HG02588 (cell line): ENCODE results near the gene CCL1.

Experiments
- ATAC-seq: cut with Tn5 transposase; IDR thresholded peaks from one replicate; pipeline ENCODE4 v1.9.1; 2021; ENCODE audit warnings: mild to moderate bottlenecking, moderate library complexity; ENCODE audit not compliant: unreplicated experiment

Gene CCL1

DNA sequence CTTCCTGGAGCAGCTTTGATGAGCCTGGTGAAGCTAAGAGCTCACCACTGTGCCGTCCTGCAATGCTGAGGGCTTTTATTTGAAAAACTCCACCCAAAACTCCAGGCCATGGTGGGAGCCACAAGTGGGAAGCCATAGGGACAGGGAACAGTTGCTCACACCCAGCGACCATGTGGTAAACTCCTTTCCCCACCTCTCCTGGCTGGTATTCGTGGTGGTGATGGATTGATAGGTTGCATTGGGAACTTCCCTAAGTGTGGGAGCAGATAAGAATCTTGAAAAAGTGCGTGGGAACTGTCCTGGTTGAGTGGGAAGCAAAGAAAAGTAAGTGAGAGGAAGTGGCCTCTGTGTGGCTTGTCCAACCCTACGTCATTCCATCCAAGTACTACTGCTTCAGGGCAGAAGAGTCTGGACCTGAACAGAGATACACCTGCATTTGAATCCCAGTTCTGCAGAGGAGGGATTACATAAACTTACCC is at the start of gene CCL1:
CCL1 (minus strand) TSS at position 51 of the 479 bp plus-strand sequence. CDS start 72 bp downstream, outside the sequence.
- no peak for ATAC-seq

GRCh38 chr17:34412534-34412933 is 49.5 kb upstream of the CCL1 start:
- ATAC-seq, result no peak

DNA sequence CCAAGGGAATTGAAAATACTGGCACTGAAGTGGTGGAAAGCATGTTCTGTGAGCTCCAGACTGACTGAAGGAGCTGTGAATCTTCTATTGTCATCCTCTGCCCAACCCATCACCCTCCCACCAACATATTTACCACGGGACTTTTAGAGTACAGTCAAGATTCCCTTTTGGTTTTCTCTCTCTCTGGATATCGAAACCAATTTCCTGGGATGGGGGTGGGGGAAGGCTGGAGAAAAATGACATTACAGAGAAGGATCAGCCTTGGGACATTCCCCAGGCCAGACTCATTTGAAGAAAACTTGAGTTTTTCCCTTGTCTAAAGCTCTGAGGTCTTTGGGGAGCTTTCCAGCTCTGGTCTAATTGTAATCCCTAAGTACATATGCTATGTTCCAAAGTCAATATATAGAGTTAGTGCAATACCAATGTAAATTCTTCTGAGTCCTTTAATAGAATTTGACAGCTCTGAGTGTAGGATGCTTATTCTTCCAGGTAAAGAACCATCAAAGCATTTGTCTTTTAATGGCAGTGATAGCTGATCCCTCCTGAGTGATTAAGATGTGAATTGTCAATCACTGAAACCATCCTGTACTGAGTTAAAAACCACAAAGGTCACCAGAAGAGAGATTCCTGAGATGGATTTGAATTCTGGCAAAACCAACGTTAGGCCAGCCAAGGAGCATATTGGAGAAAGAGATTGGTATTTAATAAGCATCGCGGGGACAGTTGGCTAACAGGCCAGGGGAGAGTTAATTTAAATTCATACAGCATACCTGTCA is 48.8 kb upstream of the CCL1 start:
- ATAC-seq, result no peak

GRCh38 chr17:34409352-34409751 is 46.3 kb upstream of the CCL1 start:
- no peak for ATAC-seq

- ATAC-seq, result no peak
Measured at GRCh38 chr17:34408439-34408838, 45.4 kb upstream of the CCL1 start.

- ATAC-seq, result no peak
Measured at GRCh38 chr17:34406226-34406625, 43.2 kb upstream of the CCL1 start.

DNA sequence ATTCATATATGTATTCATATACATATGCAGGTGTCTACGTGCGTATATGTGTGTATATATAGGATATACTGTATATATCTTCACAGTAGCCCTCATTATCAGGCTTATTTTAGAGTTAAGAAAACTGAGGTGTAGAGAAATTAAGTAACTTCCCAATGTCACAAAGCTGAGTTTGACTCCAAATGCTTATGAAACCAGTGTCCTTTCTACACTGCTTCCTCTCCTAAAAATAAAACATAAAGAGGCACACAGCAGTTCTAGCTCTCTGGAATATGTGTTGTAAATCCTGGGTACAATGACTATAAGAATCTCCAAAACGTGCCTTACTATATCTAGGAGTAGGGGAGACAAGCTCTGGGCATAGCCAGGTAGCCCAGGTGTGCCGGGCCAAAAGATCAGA is 40.0 kb upstream of the CCL1 start:
- ATAC-seq, result no peak

- ATAC-seq, result no peak
Measured at GRCh38 chr17:34401165-34401564, 38.1 kb upstream of the CCL1 start.

- no peak for ATAC-seq
Measured at GRCh38 chr17:34400301-34400931, 37.4 kb upstream of the CCL1 start.

DNA sequence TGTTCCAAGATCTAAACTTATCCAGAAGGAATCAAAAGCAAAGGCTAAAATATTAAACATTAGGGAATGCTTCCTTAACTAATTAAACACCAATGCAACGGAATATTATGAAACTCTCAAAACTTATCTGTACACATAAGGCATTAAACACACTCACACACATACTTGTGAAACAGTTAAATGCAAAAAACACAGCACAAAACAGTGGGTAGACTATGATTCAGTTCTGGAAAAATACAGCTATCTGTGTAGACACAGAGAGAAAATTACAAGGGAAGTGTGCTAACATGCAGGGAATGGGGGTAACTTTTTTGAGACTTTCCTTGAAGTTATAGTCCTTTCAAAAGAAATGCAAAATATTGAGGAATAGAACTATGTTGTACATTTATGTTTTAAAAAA is 36.7 kb upstream of the CCL1 start:
- no peak for ATAC-seq

DNA sequence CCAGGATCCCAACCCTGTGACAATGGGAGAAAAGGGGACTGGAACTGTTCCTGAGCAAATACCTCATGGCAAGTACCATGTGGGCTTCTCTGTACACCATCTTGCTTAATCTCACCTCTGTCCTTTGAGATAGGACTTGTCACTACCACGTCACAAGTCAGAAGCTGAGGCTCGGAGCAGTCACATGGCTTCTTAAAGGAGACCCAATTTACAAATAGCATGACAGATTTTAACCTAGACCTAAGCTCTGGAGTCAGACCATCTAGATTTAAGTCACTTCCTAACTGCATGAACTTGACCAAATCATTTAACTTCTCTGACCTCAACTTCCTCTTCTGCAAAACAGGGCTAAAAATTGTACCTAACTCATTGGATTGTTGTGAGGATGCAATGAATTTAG is 36.0 kb upstream of the CCL1 start:
- no peak for ATAC-seq

- ATAC-seq, result no peak
Measured at GRCh38 chr17:34397265-34397664, 34.2 kb upstream of the CCL1 start.

DNA sequence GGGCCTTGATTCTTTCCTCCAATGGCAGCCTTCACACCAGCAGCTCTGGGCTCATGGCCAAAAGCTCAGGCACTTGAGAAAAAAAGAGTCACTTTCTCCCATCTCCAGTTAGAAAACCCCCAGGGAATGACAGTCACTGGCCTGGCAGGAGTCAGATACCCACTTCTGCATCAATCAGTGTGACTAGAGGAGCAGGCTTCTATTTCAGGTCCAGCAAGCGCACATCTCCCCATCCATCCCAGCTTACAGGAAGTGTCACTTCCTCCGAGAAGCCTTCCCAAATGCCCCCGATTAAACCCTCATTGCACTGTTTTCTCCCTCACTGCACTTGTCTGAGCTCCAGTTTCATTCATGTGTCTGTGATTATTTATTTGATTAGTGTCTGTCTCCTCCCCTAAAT is 30.4 kb upstream of the CCL1 start:
- no peak for ATAC-seq

DNA sequence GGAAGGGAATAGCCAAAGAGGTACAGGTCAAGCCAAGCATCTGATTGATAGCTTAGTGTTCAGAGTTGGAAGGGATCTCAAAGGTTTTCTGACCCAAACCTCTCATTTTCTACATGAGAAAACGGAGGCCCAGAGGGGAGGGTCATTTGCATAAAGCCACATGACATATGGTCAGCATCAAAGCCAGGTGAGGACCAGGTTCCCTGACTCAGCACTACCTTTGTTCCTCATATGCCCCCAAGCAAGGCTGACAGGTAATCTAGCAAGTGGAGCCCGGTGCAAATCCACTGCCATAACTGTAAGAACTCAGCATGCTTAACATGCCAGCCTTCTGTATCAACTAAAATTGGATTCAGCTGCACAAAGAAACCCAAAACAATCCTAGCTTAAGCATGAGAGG is 28.2 kb upstream of the CCL1 start:
- ATAC-seq, result no peak

- no peak for ATAC-seq
Measured at GRCh38 chr17:34390649-34391048, 27.6 kb upstream of the CCL1 start.

DNA sequence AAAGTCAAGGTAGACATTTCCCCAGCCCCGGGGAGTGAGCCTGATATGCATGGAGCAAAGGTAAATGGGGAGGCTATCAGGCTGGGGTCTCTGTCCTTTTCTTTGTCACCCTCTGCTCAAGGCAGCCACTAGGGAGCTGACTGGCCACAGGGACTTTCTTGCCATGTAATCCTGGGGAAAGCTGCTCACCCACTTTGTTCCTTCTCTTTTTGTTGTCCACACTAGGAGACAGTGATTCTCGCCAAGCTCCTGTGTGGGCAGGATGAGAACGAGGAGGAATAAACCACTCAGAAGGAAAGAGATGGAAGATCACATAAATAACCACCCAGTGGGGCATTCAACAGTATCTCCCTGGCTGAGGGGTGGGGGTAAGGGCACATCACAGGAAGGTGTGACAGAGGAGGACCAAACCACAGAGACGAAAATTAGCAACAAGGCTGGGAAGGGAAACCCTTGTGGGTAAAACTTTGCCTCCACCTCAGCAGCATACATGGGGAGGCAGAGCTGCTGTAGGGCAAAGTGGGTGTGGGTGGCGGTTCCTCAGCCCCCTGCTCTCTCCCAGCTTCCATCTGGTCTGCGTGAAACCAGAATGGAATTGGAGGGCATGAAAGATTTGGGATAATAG is 26.2 kb upstream of the CCL1 start:
- no peak for ATAC-seq

DNA sequence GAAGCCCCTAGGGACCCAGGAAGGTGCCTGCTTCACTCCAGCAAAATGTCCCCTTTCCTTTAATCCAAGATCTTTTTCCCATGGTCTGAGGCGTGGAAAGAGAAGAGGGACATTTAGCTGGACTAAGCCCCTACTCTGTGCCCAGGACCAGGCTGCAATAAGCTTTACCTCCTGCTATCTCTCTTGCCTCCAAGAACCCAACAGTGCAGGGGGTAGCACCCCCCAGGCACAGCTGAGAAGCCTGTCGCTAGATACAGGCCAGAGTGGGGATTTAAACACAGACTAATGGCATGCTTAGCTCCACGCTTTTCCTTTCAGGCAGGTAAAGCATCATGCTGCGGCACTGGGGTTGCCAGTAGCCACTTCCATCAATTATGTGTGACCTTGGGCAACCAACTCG is 24.5 kb upstream of the CCL1 start:
- no peak for ATAC-seq

DNA sequence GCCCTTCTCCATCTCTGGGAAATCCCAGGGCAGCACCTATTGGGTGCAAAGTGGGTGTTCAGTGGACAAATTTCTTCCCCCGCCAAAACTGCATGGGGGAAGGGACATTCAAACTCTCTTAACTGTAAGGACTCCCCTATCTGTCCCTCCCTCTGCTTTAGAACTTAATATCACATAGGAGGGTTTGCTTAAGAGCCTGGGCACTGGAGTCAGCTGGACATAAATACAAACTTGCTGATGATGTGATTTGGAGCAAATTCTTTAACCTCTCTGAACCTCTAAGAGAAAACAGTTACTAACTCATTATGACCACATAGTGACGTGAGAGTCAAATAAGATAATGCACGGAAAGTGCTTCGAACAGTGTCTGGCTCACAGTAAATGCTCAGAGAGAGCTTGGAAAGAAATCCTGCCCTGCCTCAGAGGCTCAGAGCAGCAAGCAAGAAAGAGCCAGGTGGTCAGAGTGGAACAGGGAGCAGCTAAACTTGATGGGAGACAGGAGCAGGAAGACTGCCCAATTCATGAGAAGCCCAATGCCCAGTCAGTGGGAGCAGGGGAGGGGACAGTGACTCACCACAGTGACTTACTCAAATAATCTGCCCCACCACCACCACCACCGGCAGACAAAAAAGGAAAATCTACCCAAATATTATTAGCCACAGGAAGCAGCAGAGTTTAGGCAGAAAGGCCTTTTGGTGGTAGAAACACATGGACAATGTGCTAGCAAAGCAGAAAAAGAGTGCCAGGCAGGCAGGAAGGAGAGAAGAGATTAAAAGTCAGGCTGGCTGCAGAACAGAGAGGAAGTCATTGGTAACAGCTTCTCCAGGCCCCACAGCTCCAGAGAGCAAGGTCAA is 23.9 kb upstream of the CCL1 start:
- ATAC-seq, result no peak

GRCh38 chr17:34386343-34386696 is 23.3 kb upstream of the CCL1 start:
- ATAC-seq, result no peak

GRCh38 chr17:34384822-34385605 is 22.0 kb upstream of the CCL1 start:
- no peak for ATAC-seq
